Fibroblast of lung (primary cell): ENCODE measurements around the gene CCNA1.

Source experiments
- EZH2 ChIP-seq: IDR thresholded peaks from 2 replicates; pipeline ENCODE4 v1.5.1; 2012; ENCODE audit warnings: low read length, control low read depth, mild to moderate bottlenecking; ENCODE audit errors: missing control alignments
- TF ChIP-seq, protein P1 (sequence below), 2 donors: IDR thresholded peaks in 1 of 2; conservative IDR thresholded peaks in 1 of 2; 1 replicate in 1 of 2; 2 replicates in 1 of 2; pipeline ENCODE4 v1.5.1; 2011 to 2012; ENCODE audit warnings: low read length in 2 of 2, control low read depth in 1 of 2, inconsistent platforms in 1 of 2, low read depth in 1 of 2, mild to moderate bottlenecking in 1 of 2

DNA sequence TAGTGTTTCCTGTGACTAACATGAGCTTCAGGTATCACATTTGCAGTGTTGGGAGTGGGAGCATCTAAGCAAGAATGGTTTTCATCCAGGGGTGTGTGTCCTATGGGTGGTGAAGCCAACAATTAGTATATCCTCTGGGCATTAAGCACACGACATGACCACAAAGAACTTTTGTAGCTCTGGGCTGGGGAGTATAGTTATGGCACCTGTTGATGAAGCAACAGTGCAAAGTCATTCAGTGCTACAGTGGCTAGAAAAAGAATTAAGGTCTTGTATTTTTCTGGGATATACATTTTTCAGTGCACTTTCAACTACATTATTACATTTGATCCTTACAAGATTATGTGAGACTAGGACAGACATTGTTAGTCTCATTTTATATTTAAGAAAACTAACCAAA is 21.8 kb downstream of the CCNA1 start:
- TF ChIP-seq, protein P1, sequence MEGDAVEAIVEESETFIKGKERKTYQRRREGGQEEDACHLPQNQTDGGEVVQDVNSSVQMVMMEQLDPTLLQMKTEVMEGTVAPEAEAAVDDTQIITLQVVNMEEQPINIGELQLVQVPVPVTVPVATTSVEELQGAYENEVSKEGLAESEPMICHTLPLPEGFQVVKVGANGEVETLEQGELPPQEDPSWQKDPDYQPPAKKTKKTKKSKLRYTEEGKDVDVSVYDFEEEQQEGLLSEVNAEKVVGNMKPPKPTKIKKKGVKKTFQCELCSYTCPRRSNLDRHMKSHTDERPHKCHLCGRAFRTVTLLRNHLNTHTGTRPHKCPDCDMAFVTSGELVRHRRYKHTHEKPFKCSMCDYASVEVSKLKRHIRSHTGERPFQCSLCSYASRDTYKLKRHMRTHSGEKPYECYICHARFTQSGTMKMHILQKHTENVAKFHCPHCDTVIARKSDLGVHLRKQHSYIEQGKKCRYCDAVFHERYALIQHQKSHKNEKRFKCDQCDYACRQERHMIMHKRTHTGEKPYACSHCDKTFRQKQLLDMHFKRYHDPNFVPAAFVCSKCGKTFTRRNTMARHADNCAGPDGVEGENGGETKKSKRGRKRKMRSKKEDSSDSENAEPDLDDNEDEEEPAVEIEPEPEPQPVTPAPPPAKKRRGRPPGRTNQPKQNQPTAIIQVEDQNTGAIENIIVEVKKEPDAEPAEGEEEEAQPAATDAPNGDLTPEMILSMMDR (conservative IDR thresholded peaks at IDR 0.05 in 1 of 2, IDR thresholded peaks at IDR 0.05 in 1 of 2; ENCODE audit: low read depth in 1 of 2, low read length in 2 of 2) = no peak
- no peak for TF ChIP-seq EZH2
